ENCODE results near the gene KRT40. TPM values are rescaled to one million over a fixed set of nuclear protein-coding genes. Genes with fewer than 3 reads are reported as not detected.

Gene KRT40
- total RNA-seq, 1 experiment from 2014 or later, result not detected

DNA sequence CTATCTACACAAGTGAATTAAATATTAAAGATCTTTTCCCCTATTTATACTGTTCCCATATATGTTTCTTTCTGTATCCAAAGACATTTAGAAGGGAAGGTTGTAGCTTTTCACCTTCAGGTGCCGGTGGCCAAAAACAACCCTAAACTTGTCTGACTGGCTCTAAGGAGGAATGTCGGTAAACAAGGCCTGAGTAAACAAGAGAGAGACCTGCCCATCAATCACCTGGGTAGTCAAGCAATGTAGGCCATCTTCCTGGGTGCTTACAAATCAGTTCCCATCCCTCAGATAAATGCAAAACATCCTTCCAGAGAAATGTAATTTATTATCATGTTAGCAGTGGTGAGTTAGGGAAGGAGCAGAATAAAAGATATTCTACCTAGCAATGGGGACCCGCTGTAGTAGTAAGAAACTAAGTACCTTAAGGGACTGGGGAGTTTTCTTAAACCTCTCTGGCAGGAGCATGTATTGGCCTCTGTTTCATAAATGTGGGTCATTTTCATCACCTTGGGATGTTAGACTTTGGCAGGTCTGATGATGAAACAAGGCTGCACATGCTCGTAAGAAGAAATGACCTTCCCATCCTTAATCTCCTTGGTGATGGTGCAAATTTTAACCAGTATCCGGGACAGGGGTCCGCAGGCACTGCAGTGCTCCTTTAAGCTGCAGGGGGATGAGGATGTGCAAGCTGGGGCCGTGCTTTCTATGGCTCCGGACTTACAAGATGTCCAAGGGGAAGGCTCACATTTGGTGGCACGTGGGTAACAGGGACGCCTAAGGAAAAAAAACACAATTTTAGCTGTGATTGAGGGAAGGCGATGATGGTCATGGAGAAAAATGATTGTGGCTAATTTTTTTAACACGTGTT lies 25.8 kb downstream of the KRT40 start:
- H3K36me3 ChIP-seq (ENCODE audit: control insufficient read depth, insufficient read depth, low read length), result no peaks in the 10 kb centered on the region
- DNase-seq (ENCODE audit: low read depth, low spot score), result no peak
- no peak overlapping the region for H3K4me3 ChIP-seq (ENCODE audit: low read depth in 2 of 2, low read length in 2 of 2)
- no peak for ATAC-seq
- in situ Hi-C loops (cut with HindIII; ENCODE audit: low pct_unique_long_range_greater_than_20kb, low sequenced_read_pairs), result no loop called here
- TF ChIP-seq POLR2AphosphoS5 (IDR thresholded peaks at IDR 0.05; ENCODE audit: low read depth, low read length), result no peak
- BruUV-seq (replicated peaks), result no TSS peak
- ChIA-PET POLR2A (interaction anchor here (0.7 kb wide), 1 partner anchor 12 kb away, joined by 3 read pairs; no protein-coding TSS in a partner anchor), CTCF (interaction anchor here (0.6 kb wide), 1 partner anchor 30 kb away, joined by 5 read pairs; no protein-coding TSS in a partner anchor)
- no peaks in the 10 kb centered on the region for H3K9me3 ChIP-seq (ENCODE audit: control insufficient read depth, insufficient read depth, low read depth, low read length)
- no peaks in the 10 kb centered on the region for H3K4me1 ChIP-seq (ENCODE audit: control insufficient read depth, insufficient read depth, low read length)
- H3K27me3 ChIP-seq (ENCODE audit: control insufficient read depth, insufficient read depth, low read length), result peaks cover 3% of the 10 kb centered on the region; the same call in 1 of the 2 replicates
- H3K27ac ChIP-seq (ENCODE audit: low read length), result no peak overlapping the region
- intact Hi-C loops (cut with micrococcal nuclease; ENCODE audit: unreplicated experiment), result no loop called here

DNA sequence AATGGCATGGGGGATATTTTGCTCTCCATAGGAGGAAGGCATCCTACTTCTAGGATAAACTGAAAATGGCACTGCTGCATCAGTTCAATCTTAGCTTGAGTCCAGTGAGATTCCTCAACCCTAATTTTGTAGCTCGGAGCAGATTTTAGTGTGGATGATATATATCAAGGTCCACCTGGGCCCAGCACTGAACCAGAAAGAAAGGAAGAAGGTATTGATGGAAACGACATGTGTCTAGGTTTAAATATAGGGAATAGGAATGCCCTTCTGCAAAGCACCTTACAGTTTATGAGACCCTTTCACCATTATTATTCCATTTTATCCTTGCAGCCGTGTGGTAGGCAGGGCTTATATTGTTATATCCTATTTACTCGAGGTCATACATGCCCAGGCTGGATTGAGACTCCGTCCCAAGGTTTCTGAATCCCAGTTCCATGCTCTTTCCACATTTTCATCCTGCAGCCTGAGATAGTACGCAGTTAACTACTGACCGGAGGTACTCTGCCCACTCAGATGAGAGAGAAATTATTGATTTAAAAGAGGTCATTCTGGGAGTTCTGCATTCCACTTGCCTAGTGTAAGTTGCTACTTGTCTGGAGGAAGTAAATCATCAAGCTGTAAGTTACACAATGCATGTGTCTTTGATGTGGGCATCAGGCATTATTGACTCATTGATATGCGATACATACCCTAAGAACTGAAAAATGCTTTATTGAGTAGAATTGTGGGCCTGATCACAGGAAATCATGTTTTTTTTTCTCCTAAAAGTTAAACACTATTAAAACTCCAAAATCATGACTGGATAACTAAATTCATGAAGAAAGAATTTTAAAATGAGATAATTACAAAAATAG lies 27.5 kb downstream of the KRT40 start:
- intact Hi-C loops (cut with micrococcal nuclease; ENCODE audit: unreplicated experiment) (no loop called here), in situ Hi-C loops (cut with HindIII; ENCODE audit: low pct_unique_long_range_greater_than_20kb, low sequenced_read_pairs) (no loop called here)
- Histone ChIP-seq H3K4me3 (ENCODE audit: low read depth in 2 of 2, low read length in 2 of 2) (no peak overlapping the region), H3K4me1 (ENCODE audit: control insufficient read depth, insufficient read depth, low read length) (no peaks in the 10 kb centered on the region), H3K36me3 (ENCODE audit: control insufficient read depth, insufficient read depth, low read length) (no peaks in the 10 kb centered on the region), H3K27ac (ENCODE audit: low read length) (no peak overlapping the region), H3K27me3 (ENCODE audit: control insufficient read depth, insufficient read depth, low read length) (peaks cover 3% of the 10 kb centered on the region; the same call in 1 of the 2 replicates), H3K9me3 (ENCODE audit: control insufficient read depth, insufficient read depth, low read depth, low read length) (no peaks in the 10 kb centered on the region)
- DNase-seq (ENCODE audit: low read depth, low spot score) (no peak), ATAC-seq (no peak)
- ChIA-PET POLR2A (no interaction called here), CTCF (no interaction called here)
- TF ChIP-seq POLR2AphosphoS5 (IDR thresholded peaks at IDR 0.05; ENCODE audit: low read depth, low read length), result no peak
- TF ChIP-seq, protein P1, sequence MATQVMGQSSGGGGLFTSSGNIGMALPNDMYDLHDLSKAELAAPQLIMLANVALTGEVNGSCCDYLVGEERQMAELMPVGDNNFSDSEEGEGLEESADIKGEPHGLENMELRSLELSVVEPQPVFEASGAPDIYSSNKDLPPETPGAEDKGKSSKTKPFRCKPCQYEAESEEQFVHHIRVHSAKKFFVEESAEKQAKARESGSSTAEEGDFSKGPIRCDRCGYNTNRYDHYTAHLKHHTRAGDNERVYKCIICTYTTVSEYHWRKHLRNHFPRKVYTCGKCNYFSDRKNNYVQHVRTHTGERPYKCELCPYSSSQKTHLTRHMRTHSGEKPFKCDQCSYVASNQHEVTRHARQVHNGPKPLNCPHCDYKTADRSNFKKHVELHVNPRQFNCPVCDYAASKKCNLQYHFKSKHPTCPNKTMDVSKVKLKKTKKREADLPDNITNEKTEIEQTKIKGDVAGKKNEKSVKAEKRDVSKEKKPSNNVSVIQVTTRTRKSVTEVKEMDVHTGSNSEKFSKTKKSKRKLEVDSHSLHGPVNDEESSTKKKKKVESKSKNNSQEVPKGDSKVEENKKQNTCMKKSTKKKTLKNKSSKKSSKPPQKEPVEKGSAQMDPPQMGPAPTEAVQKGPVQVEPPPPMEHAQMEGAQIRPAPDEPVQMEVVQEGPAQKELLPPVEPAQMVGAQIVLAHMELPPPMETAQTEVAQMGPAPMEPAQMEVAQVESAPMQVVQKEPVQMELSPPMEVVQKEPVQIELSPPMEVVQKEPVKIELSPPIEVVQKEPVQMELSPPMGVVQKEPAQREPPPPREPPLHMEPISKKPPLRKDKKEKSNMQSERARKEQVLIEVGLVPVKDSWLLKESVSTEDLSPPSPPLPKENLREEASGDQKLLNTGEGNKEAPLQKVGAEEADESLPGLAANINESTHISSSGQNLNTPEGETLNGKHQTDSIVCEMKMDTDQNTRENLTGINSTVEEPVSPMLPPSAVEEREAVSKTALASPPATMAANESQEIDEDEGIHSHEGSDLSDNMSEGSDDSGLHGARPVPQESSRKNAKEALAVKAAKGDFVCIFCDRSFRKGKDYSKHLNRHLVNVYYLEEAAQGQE (IDR thresholded peaks at IDR 0.05; ENCODE audit: insufficient read depth in 1 of 2, low read depth in 2 of 2, low read length in 1 of 2), result no peak
- no peak for TF ChIP-seq TCF7L2 (IDR thresholded peaks at IDR 0.05; ENCODE audit: low read depth, low read length)
- no TSS peak for BruUV-seq (replicated peaks)

- POLR2A ChIA-PET, result no interaction called here
- intact Hi-C loops (cut with micrococcal nuclease; ENCODE audit: unreplicated experiment) (no loop called here), in situ Hi-C loops (cut with HindIII; ENCODE audit: low pct_unique_long_range_greater_than_20kb, low sequenced_read_pairs) (no loop called here)
- Histone ChIP-seq H3K9me3 (ENCODE audit: control insufficient read depth, insufficient read depth, low read depth, low read length) (no peaks in the 10 kb centered on the region), H3K27me3 (ENCODE audit: control insufficient read depth, insufficient read depth, low read length) (peaks cover 7% of the 10 kb centered on the region), H3K36me3 (ENCODE audit: control insufficient read depth, insufficient read depth, low read length) (no peaks in the 10 kb centered on the region), H3K4me1 (ENCODE audit: control insufficient read depth, insufficient read depth, low read length) (no peaks in the 10 kb centered on the region), H3K4me3 (ENCODE audit: low read depth in 2 of 2, low read length in 2 of 2) (no peak overlapping the region), H3K27ac (ENCODE audit: low read length) (no peak overlapping the region)
- BruUV-seq (replicated peaks), result no TSS peak
- CTCF ChIA-PET, result no interaction called here
- no peak for ATAC-seq
- DNase-seq (ENCODE audit: low read depth, low spot score), result no peak
- TF ChIP-seq SIN3A (IDR thresholded peaks at IDR 0.05; ENCODE audit: borderline replicate concordance, insufficient read depth, low read depth, low read length) (no peak), POLR2AphosphoS5 (IDR thresholded peaks at IDR 0.05; ENCODE audit: low read depth, low read length) (no peak), TCF7L2 (IDR thresholded peaks at IDR 0.05; ENCODE audit: low read depth, low read length) (no peak)
- TF ChIP-seq, protein P2, sequence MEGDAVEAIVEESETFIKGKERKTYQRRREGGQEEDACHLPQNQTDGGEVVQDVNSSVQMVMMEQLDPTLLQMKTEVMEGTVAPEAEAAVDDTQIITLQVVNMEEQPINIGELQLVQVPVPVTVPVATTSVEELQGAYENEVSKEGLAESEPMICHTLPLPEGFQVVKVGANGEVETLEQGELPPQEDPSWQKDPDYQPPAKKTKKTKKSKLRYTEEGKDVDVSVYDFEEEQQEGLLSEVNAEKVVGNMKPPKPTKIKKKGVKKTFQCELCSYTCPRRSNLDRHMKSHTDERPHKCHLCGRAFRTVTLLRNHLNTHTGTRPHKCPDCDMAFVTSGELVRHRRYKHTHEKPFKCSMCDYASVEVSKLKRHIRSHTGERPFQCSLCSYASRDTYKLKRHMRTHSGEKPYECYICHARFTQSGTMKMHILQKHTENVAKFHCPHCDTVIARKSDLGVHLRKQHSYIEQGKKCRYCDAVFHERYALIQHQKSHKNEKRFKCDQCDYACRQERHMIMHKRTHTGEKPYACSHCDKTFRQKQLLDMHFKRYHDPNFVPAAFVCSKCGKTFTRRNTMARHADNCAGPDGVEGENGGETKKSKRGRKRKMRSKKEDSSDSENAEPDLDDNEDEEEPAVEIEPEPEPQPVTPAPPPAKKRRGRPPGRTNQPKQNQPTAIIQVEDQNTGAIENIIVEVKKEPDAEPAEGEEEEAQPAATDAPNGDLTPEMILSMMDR (IDR thresholded peaks at IDR 0.05), result no peak
- TF ChIP-seq, protein P1 (IDR thresholded peaks at IDR 0.05; ENCODE audit: insufficient read depth in 1 of 2, low read depth in 2 of 2, low read length in 1 of 2), result no peak
Observed at GRCh38 chr17:40953881-40954280, 30.2 kb downstream of the KRT40 start.
